AG09319 (cell line): Measurements from ENCODE around the gene SLC24A3.

Source experiments
- DNase-seq: peaks from one replicate; pipeline ENCODE4 v3.0.0-alpha.2; 2010; ENCODE audit warnings: low read depth; ENCODE audit errors: extremely low read depth
- TF ChIP-seq, protein P1 (sequence below): IDR thresholded peaks from 2 replicates; pipeline ENCODE4 v1.5.1; 2011; ENCODE audit warnings: low read depth, mild to moderate bottlenecking, inconsistent platforms, low read length, moderate library complexity

SLC24A3 gene

DNA sequence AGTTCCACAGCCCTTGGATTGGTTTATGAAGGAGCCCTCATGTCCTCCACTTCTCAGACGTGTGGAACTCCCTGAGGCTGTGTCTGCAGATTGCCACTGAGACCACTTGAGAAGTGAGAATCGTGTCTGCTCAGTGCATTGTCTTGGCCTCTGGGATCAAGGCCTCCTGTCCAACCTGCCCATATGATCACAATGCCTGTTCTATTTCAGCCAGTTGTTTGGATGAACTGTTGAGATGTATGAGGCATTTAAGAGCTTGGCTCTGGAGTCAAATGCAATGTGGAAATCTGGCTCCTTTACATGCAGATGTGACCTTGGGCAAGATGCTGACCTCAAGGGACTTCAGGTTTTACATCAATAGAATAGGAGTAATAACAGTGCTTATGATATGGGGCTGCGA is 125.9 kb downstream of the SLC24A3 start:
- no peak for DNase-seq
- TF ChIP-seq, protein P1, sequence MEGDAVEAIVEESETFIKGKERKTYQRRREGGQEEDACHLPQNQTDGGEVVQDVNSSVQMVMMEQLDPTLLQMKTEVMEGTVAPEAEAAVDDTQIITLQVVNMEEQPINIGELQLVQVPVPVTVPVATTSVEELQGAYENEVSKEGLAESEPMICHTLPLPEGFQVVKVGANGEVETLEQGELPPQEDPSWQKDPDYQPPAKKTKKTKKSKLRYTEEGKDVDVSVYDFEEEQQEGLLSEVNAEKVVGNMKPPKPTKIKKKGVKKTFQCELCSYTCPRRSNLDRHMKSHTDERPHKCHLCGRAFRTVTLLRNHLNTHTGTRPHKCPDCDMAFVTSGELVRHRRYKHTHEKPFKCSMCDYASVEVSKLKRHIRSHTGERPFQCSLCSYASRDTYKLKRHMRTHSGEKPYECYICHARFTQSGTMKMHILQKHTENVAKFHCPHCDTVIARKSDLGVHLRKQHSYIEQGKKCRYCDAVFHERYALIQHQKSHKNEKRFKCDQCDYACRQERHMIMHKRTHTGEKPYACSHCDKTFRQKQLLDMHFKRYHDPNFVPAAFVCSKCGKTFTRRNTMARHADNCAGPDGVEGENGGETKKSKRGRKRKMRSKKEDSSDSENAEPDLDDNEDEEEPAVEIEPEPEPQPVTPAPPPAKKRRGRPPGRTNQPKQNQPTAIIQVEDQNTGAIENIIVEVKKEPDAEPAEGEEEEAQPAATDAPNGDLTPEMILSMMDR, result no peak

- TF ChIP-seq, protein P1, result no peak
- DNase-seq, result peak; percentile 4
Measured at GRCh38 chr20:19338960-19339359, 126.5 kb downstream of the SLC24A3 start.

- no peak for DNase-seq
- TF ChIP-seq, protein P1, result no peak
Measured at GRCh38 chr20:19341348-19342053, 129.1 kb downstream of the SLC24A3 start.

DNA sequence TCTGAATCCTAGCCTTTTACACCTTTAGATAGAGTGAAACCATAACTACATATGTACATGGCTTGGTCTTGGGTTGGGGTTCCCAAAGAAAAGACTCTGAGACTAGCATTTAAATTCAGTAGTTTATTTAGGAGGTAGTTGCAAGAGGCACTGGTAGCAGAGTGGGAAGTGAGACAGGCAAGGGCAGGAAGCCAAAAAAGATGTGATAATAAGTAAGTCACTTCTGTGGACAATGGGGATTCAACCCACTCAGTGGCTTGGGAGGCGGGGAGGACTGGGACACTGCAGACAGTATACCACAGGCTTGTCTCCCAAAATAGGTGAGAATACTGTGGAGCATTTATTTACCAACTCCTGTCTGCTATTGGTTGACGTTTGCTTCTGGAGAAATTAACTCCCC is 131.9 kb downstream of the SLC24A3 start:
- TF ChIP-seq, protein P1, result no peak
- DNase-seq, result no peak

GRCh38 chr20:19347943-19348456 is 135.6 kb downstream of the SLC24A3 start:
- no peak for DNase-seq
- TF ChIP-seq, protein P1, result no peak

DNA sequence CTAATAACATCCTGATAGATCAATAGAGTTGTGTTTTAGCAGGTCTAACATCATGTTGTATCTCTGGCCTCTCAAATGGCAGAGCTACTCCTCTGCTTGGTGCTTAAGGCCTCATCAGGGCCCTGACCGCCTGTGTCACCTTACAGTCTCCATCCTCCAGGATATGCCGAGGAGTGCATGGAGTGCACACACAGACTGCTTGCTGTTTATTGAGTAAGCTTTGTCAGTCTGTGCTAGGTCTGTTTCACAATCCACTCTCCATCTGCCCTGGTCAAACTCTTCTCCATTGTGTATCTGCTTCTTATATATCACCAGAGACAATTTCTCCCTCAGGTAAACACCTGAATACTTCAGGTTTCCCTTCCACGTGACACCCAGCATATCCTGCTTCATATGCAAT is 136.1 kb downstream of the SLC24A3 start:
- DNase-seq, result no peak
- TF ChIP-seq, protein P1, result no peak

DNA sequence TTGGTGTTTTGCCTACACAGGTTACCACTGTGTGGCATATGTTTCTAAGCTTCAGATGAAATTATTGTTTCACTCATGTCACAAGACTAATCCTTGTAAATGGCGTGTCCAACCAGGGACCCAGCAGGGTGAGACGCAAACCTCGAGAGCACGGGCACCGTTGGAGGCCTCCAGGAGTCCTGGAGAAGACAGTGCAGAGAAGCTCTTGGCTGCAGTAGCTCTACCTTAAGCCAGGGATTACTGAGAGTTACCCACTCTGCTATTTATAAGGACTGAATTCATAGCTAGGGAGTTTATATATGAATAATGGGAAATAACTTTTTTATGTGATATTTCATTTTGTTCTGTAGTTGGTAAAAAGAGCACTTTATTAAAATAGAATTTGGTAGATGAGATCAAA is 137.4 kb downstream of the SLC24A3 start:
- no peak for DNase-seq
- TF ChIP-seq, protein P1, result no peak
